ENCODE results near the gene ARID1B.

The ARID1B gene

GRCh38 chr6:157253699-157254098 is 476.5 kb downstream of the ARID1B start:
- Histone ChIP-seq H4K20me1 (ENCODE audit: insufficient read depth, low read length) (peaks cover 2% of the 10 kb centered on the region; the same call in 1 of the 2 replicates), H3K27ac (ENCODE audit: low read length) (no peak overlapping the region), H3K4me1 (ENCODE audit: insufficient read depth, low read length) (no peaks in the 10 kb centered on the region), H3K27me3 (ENCODE audit: insufficient read depth, low read length, poor library complexity) (peaks cover 13% of the 10 kb centered on the region), H3K9ac (ENCODE audit: low read depth, low read length) (no peak overlapping the region), H3K4me2 (ENCODE audit: insufficient read depth, low read length) (no peak overlapping the region), H3K79me2 (ENCODE audit: insufficient read depth, low read length) (no peaks in the 10 kb centered on the region), H2AFZ (ENCODE audit: low read depth, low read length) (no peak overlapping the region), H3K36me3 (ENCODE audit: insufficient read depth, low read length) (no peaks in the 10 kb centered on the region), H3K9me3 (ENCODE audit: insufficient read depth, low read length, severe bottlenecking) (no peaks in the 10 kb centered on the region), H3K4me3 (ENCODE audit: low read depth in 1 of 2, low read length in 2 of 2) (no peak overlapping the region)
- DNase-seq (no peak), ATAC-seq (ENCODE audit: insufficient read depth, low read depth) (no peak)
- TF ChIP-seq CTCF (IDR thresholded peaks at IDR 0.05; ENCODE audit: borderline replicate concordance, extremely low read depth, low read length, poor library complexity, severe bottlenecking) (no peak), EZH2 (IDR thresholded peaks at IDR 0.05; ENCODE audit: borderline replicate concordance, low read depth, low read length, severe bottlenecking) (no peak)

GRCh38 chr6:157254538-157254937 is 477.4 kb downstream of the ARID1B start:
- Histone ChIP-seq H3K27me3 (ENCODE audit: insufficient read depth, low read length, poor library complexity) (peaks cover 13% of the 10 kb centered on the region), H2AFZ (ENCODE audit: low read depth, low read length) (no peak overlapping the region), H3K9me3 (ENCODE audit: insufficient read depth, low read length, severe bottlenecking) (no peaks in the 10 kb centered on the region), H3K36me3 (ENCODE audit: insufficient read depth, low read length) (no peaks in the 10 kb centered on the region), H3K4me3 (ENCODE audit: low read depth in 1 of 2, low read length in 2 of 2) (no peak overlapping the region), H3K79me2 (ENCODE audit: insufficient read depth, low read length) (no peaks in the 10 kb centered on the region), H4K20me1 (ENCODE audit: insufficient read depth, low read length) (peaks cover 2% of the 10 kb centered on the region; the same call in 1 of the 2 replicates), H3K9ac (ENCODE audit: low read depth, low read length) (no peak overlapping the region), H3K27ac (ENCODE audit: low read length) (no peak overlapping the region), H3K4me2 (ENCODE audit: insufficient read depth, low read length) (no peak overlapping the region), H3K4me1 (ENCODE audit: insufficient read depth, low read length) (no peaks in the 10 kb centered on the region)
- DNase-seq (no peak), ATAC-seq (ENCODE audit: insufficient read depth, low read depth) (no peak)
- TF ChIP-seq CTCF (IDR thresholded peaks at IDR 0.05; ENCODE audit: borderline replicate concordance, extremely low read depth, low read length, poor library complexity, severe bottlenecking) (no peak), EZH2 (IDR thresholded peaks at IDR 0.05; ENCODE audit: borderline replicate concordance, low read depth, low read length, severe bottlenecking) (no peak)

DNA sequence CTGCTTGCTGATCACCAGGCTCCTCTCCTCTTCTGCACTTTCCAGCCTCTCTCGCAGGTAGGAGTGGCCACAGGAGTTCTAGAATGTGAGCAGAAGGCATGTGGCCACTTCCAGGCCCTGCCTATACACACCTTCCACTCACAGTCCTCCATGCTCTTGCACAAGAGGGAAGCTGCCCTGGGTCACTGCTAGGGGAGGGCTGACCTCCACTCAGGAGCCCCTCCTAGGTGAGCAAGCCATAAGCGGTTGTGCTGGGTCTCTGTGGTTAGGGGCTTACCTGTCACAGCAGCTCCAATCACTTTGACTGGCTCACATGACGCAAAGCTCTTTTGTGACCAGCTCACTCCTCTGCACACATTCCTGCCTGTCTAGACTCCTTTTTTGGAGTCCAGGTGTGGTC is 477.9 kb downstream of the ARID1B start:
- TF ChIP-seq EZH2 (IDR thresholded peaks at IDR 0.05; ENCODE audit: borderline replicate concordance, low read depth, low read length, severe bottlenecking) = no peak
- TF ChIP-seq CTCF (IDR thresholded peaks at IDR 0.05; ENCODE audit: borderline replicate concordance, extremely low read depth, low read length, poor library complexity, severe bottlenecking) = no peak
- Histone ChIP-seq H3K27ac (ENCODE audit: low read length) (no peak overlapping the region), H3K4me3 (ENCODE audit: low read depth in 1 of 2, low read length in 2 of 2) (no peak overlapping the region), H3K4me1 (ENCODE audit: insufficient read depth, low read length) (no peaks in the 10 kb centered on the region), H3K9ac (ENCODE audit: low read depth, low read length) (no peak overlapping the region), H3K36me3 (ENCODE audit: insufficient read depth, low read length) (no peaks in the 10 kb centered on the region), H3K4me2 (ENCODE audit: insufficient read depth, low read length) (no peak overlapping the region), H3K79me2 (ENCODE audit: insufficient read depth, low read length) (no peaks in the 10 kb centered on the region), H4K20me1 (ENCODE audit: insufficient read depth, low read length) (peaks cover 2% of the 10 kb centered on the region; the same call in 1 of the 2 replicates), H2AFZ (ENCODE audit: low read depth, low read length) (no peak overlapping the region), H3K27me3 (ENCODE audit: insufficient read depth, low read length, poor library complexity) (peaks cover 13% of the 10 kb centered on the region), H3K9me3 (ENCODE audit: insufficient read depth, low read length, severe bottlenecking) (no peaks in the 10 kb centered on the region)
- DNase-seq (no peak), ATAC-seq (ENCODE audit: insufficient read depth, low read depth) (no peak)

- Histone ChIP-seq H3K4me2 (ENCODE audit: insufficient read depth, low read length) (no peak overlapping the region), H3K27ac (ENCODE audit: low read length) (no peak overlapping the region), H3K9ac (ENCODE audit: low read depth, low read length) (no peak overlapping the region), H3K79me2 (ENCODE audit: insufficient read depth, low read length) (no peaks in the 10 kb centered on the region), H3K4me3 (ENCODE audit: low read depth in 1 of 2, low read length in 2 of 2) (no peak overlapping the region), H3K27me3 (ENCODE audit: insufficient read depth, low read length, poor library complexity) (peaks cover 14% of the 10 kb centered on the region), H3K4me1 (ENCODE audit: insufficient read depth, low read length) (no peaks in the 10 kb centered on the region), H4K20me1 (ENCODE audit: insufficient read depth, low read length) (0 out of 2 replicates have a peak, but pooled peaks cover 6% of the 10 kb centered on the region), H2AFZ (ENCODE audit: low read depth, low read length) (no peak overlapping the region), H3K9me3 (ENCODE audit: insufficient read depth, low read length, severe bottlenecking) (no peaks in the 10 kb centered on the region), H3K36me3 (ENCODE audit: insufficient read depth, low read length) (no peaks in the 10 kb centered on the region)
- DNase-seq (no peak), ATAC-seq (ENCODE audit: insufficient read depth, low read depth) (no peak)
- TF ChIP-seq CTCF (IDR thresholded peaks at IDR 0.05; ENCODE audit: borderline replicate concordance, extremely low read depth, low read length, poor library complexity, severe bottlenecking) (no peak), EZH2 (IDR thresholded peaks at IDR 0.05; ENCODE audit: borderline replicate concordance, low read depth, low read length, severe bottlenecking) (no peak)
Measured at GRCh38 chr6:157258878-157259277, 481.7 kb downstream of the ARID1B start.

All from DND-41 (cell line).